ENCODE data around the gene ARHGAP6.

ARHGAP6 gene

DNA sequence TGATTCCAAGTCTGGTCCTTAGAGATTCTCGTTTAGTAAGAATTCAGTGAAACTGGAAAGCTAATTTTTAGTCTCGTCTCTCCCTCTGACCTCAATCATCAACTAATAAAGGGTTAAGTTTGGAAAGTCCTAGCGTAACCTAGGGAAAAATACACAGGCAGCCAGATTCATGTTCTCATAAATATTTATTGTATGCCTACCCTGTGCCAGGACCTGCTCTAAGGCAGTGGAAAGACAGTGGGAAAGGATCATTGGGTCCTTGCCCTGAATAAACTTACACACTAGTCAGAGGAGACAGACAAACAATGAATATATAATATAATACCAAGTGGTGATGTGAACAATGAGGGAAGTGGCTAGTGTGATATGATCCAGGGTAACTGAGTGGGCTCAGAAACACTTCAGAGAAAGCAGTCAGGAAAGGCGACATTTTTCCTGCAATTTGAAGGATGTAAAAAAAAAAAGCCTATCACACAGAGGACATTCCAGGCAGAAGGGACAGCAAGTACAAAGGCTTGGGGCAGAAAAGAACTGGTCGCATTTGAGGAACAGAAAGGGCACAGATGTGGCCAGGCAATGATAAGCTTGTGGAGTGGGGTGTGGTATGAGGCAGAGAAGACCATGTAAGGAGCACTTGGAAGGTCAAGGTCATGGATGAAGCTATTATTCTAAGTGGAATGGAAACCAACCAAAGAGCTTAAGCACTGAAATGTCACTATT, 243.8 kb downstream of the ARHGAP6 start:
- TF ChIP-seq, protein P1, sequence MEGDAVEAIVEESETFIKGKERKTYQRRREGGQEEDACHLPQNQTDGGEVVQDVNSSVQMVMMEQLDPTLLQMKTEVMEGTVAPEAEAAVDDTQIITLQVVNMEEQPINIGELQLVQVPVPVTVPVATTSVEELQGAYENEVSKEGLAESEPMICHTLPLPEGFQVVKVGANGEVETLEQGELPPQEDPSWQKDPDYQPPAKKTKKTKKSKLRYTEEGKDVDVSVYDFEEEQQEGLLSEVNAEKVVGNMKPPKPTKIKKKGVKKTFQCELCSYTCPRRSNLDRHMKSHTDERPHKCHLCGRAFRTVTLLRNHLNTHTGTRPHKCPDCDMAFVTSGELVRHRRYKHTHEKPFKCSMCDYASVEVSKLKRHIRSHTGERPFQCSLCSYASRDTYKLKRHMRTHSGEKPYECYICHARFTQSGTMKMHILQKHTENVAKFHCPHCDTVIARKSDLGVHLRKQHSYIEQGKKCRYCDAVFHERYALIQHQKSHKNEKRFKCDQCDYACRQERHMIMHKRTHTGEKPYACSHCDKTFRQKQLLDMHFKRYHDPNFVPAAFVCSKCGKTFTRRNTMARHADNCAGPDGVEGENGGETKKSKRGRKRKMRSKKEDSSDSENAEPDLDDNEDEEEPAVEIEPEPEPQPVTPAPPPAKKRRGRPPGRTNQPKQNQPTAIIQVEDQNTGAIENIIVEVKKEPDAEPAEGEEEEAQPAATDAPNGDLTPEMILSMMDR (IDR thresholded peaks at IDR 0.05; ENCODE audit: low read depth, low read length), result no peak

DNA sequence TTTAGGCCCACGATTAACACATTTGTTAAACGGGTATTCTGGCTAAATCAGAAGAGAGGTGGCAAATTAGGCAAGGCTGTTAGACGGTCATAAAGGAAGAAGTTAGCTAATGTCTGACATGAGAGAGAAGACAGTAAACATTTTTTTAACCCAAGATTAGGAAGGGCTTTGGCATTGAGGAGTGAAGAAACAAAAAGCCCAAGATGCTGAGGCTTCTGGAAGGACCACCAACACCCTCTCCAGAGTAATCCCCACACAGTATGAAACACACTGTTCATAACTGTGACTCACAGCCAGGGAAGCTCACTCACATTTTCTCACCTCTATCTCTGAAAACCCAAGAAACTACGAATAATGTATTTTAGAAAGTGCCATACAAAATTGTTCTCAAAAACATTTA, 244.9 kb downstream of the ARHGAP6 start:
- H3K4me3 ChIP-seq (ENCODE audit: low read depth, low read length), result no peak overlapping the region
- TF ChIP-seq, protein P1 (IDR thresholded peaks at IDR 0.05; ENCODE audit: low read depth, low read length), result no peak

More for the DNA sequence above, 243.8 kb downstream of the ARHGAP6 start:
- H3K4me3 ChIP-seq (ENCODE audit: low read depth, low read length), result no peak overlapping the region

DNA sequence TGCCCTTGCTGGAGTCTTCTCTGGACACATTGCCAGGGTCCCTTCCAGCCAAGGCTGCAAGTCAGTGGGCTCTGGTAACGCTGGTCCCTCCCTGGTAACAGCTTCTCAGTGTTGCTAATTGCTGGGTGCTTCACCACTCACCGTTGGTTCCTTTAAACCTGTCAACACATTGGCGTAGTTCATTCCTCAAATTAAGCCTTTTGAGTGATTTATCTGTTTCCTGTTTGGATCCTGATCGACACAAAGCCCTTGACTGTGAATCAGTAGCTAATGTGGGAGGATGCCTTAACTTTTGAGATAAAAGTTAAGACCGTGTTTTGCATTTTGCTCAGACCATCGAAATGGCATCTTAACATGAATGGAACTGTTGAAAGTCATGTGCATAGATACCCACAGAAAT, 246.6 kb downstream of the ARHGAP6 start:
- TF ChIP-seq, protein P1 (IDR thresholded peaks at IDR 0.05; ENCODE audit: low read depth, low read length), result no peak

DNA sequence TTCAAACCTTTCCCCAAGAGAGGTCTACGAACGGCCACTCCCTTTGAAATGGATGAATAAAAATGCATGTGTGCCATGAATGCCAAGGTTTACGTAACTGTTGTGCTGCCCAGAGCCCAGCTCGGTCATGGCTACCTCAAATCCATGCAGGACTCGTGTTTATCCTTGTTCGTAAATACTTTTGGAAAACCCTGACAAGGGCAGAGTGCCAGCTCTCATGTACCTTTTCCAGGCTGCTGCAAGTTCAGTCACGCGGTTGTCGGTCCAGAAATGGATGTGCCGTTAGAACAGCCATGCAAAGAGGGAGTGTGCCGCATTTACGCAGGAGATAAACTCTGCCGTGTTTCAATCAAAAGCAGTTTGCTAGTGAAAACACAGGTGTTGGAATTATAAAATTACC, 249.1 kb downstream of the ARHGAP6 start:
- TF ChIP-seq, protein P1 (IDR thresholded peaks at IDR 0.05; ENCODE audit: low read depth, low read length), result no peak
- H3K4me3 ChIP-seq (ENCODE audit: low read depth, low read length), result no peak overlapping the region

More for the DNA sequence above, 246.6 kb downstream of the ARHGAP6 start:
- H3K4me3 ChIP-seq (ENCODE audit: low read depth, low read length), result no peak overlapping the region

DNA sequence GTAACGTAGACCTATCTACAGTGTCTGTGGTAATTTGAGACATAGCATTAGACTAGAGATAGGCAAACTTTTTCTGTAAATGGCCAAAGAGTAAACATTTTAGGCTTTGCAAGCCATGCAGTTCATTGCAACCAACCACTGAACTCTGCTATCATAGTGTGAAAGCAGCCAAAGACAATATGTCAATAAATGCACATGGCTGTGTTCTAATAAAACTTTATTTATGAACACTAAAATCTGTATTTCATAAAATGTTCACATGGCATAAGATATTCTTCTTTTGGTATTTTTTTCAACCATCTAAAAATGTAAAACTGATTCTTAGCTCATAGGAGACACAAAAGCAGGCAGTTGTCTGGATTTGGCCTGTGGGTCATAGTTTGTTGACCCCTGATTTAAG, 251.6 kb downstream of the ARHGAP6 start:
- TF ChIP-seq, protein P1 (IDR thresholded peaks at IDR 0.05; ENCODE audit: low read depth, low read length), result no peak
- no peak overlapping the region for H3K4me3 ChIP-seq (ENCODE audit: low read depth, low read length)

DNA sequence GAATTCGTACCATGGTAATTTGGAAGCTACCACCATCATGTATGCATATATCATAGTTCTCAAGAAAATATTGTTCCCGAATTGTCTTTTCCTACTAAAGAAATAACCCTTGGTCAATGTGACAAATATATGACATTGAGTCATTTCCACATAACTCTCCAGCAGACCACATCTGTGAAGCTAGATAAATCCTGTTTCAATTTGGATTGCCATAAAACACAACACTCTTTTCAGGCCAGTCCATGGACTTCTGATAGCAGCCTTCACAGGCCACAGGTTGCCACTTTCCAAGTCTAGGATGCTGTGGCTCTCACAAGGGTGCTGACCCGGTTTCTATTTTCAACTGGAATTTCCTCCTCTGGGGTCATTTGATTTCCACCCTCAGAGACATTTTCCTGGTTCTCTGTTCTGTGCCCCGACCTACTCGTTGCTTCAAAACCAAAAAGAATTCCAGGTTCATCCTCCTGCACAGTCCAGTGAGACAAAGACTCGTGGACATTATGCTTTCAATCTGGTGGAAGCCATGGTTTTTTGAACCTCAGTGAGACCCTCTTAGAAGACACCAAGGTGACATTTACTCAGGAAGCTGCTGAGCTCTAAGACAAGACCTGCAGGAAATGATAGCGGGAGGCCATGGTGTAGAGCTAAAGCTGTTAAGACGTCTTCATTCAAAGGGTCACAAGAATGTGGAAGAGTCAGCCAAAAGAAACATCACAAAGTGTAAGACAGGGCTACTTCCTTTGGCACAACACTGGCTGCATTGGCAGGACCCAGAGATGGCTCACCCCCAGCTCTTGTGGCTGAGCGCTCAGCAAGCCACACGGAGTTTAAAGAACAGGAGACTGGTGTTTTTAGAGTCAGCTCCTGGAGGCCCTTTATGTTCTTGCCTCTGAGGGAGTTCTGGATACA, 252.8 kb downstream of the ARHGAP6 start:
- no peak overlapping the region for H3K4me3 ChIP-seq (ENCODE audit: low read depth, low read length)
- TF ChIP-seq, protein P1 (IDR thresholded peaks at IDR 0.05; ENCODE audit: low read depth, low read length), result no peak

DNA sequence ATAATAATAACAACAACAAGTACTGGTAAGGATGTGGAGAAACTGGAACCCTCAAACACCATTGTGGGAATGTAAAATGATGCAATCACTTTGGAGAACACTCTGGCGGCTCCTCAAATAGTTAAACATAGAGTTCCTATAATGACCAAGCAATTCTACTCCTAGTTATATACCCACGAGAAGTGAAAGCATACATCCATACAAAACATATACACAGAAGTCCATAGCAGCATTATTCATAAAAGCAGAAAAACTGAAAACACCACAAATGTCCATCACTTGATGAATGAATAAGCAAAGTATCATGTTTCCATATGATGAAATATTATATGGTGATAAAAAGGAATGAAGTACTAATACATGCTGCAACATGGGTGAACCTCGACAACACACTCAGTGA, 255.8 kb downstream of the ARHGAP6 start:
- no peak overlapping the region for H3K4me3 ChIP-seq (ENCODE audit: low read depth, low read length)
- TF ChIP-seq, protein P1 (IDR thresholded peaks at IDR 0.05; ENCODE audit: low read depth, low read length), result no peak
